SK-N-SH (cell line): ENCODE data around the gene SCN7A. TPM values are rescaled to one million over a fixed set of nuclear protein-coding genes. Genes with fewer than 3 reads are reported as not detected.

Source experiments
- CTCF ChIA-PET: fragments of 300-600, 350-600 bp; formaldehyde crosslinking; extraction: SDS; loops from one replicate; lab custom pipeline; 2021; lab: Yijun Ruan, JAX
- POLR2A ChIA-PET: fragments of 350-600 bp; sonication (Branson Sonifier 250); formaldehyde crosslinking; extraction: SDS; loops from one replicate; lab custom pipeline; 2020; ENCODE audit warnings: antibody characterized with exemption, inconsistent platforms; lab: Yijun Ruan, JAX
- DNase-seq: peaks from one replicate; pipeline ENCODE4 v3.0.0; 2012
- H2AFZ ChIP-seq: fragments of 200-600 bp; sonication (generic); 2 replicates; pipeline ENCODE4 v1.8.1; 2016; ENCODE audit warnings: antibody characterized with exemption, mild to moderate bottlenecking, low read depth
- H3F3A ChIP-seq: fragments of 200-600 bp; sonication (generic); replicated peaks from 2 replicates; pipeline ENCODE3; 2016; ENCODE audit warnings: antibody characterized with exemption, mild to moderate bottlenecking; ENCODE audit not compliant: insufficient read depth
- H3K27ac ChIP-seq, 2 experiments: fragments of 200-500 bp in 1 of 2; fragments of 200-600 bp in 1 of 2; sonication (Bioruptor generic) in 1 of 2; sonication (generic), shearing (Covaris generic) in 1 of 2; 2 replicates each; pipeline versions ENCODE4 v1.5.1 to v1.6.1; 2014 to 2016; ENCODE audit warnings: low read depth in 2 of 2, inconsistent platforms in 1 of 2, low read length in 1 of 2, mild to moderate bottlenecking in 1 of 2, mixed read lengths in 1 of 2
- H3K27me3 ChIP-seq: fragments of 200-600 bp; sonication (generic), shearing (Covaris generic); 2 replicates; pipeline ENCODE4 v1.6.1; 2016; ENCODE audit warnings: mixed run types; ENCODE audit not compliant: insufficient read depth
- H3K36me3 ChIP-seq, 2 experiments: fragments of 200-500 bp in 1 of 2; fragments of 200-600 bp in 1 of 2; sonication (Bioruptor generic) in 1 of 2; sonication (generic) in 1 of 2; replicated peaks in 1 of 2; 2 replicates each; pipeline versions ENCODE3 to v1.5.1; 2014 to 2016; ENCODE audit warnings: low read length in 1 of 2, mild to moderate bottlenecking in 1 of 2; ENCODE audit not compliant: insufficient read depth in 2 of 2, control insufficient read depth in 1 of 2
- H3K4me1 ChIP-seq, 2 experiments: fragments of 200-500 bp in 1 of 2; fragments of 200-600 bp in 1 of 2; sonication (Bioruptor generic) in 1 of 2; sonication (generic), shearing (Covaris generic) in 1 of 2; 2 replicates each; pipeline versions ENCODE4 v1.5.1 to v1.6.1; 2014 to 2016; ENCODE audit warnings: low read depth in 1 of 2, low read length in 1 of 2, mixed run types in 1 of 2; ENCODE audit not compliant: insufficient read depth in 2 of 2, control insufficient read depth in 1 of 2
- H3K4me2 ChIP-seq: fragments of 200-600 bp; sonication (generic), shearing (Covaris generic); 2 replicates; pipeline ENCODE4 v1.6.1; 2017; ENCODE audit warnings: mixed run types
- H3K4me3 ChIP-seq, 2 experiments: fragments of 200-500 bp in 1 of 2; fragments of 200-600 bp in 1 of 2; sonication (Bioruptor generic) in 1 of 2; sonication (generic), shearing (Covaris generic) in 1 of 2; 2 replicates each; pipeline versions ENCODE4 v1.5.1 to v1.8.1; 2014 to 2016; ENCODE audit warnings: low read depth in 2 of 2, inconsistent platforms in 1 of 2, low read length in 1 of 2, mild to moderate bottlenecking in 1 of 2, mixed read lengths in 1 of 2, moderate library complexity in 1 of 2
- H3K79me2 ChIP-seq: fragments of 200-600 bp; sonication (generic); 2 replicates; pipeline ENCODE4 v1.8.1; 2017; ENCODE audit warnings: mild to moderate bottlenecking; ENCODE audit not compliant: insufficient read depth
- H3K9ac ChIP-seq: fragments of 200-600 bp; sonication (generic); 2 replicates; pipeline ENCODE4 v1.6.1; 2017; ENCODE audit warnings: mixed run types
- H3K9me2 ChIP-seq: fragments of 200-600 bp; sonication (generic); 2 replicates; pipeline ENCODE4 v1.6.1; 2017; ENCODE audit warnings: mixed run types
- H3K9me3 ChIP-seq: fragments of 200-600 bp; sonication (generic); 2 replicates; pipeline ENCODE4 v1.6.1; 2017; ENCODE audit warnings: mixed run types, mild to moderate bottlenecking, moderate library complexity
- H4K20me1 ChIP-seq: fragments of 200-600 bp; sonication (generic); 2 replicates; pipeline ENCODE4 v1.6.1; 2017; ENCODE audit warnings: mild to moderate bottlenecking, mixed run types; ENCODE audit not compliant: insufficient read depth
- CHD2 ChIP-seq: fragments of 150-350 bp; IDR thresholded peaks from 2 replicates; pipeline ENCODE4 v1.6.1; 2018; ENCODE audit warnings: low read length; ENCODE audit not compliant: partially characterized antibody
- ELF1 ChIP-seq: IDR thresholded peaks from 2 replicates; pipeline ENCODE4 v1.4.0; 2012
- EP300 ChIP-seq, 2 experiments: IDR thresholded peaks; 2 replicates each; pipeline versions ENCODE4 v1.4.0 to v1.6.1; 2012; ENCODE audit warnings: borderline replicate concordance in 1 of 2, low read depth in 1 of 2, low read length in 1 of 2
- EZH2phosphoT487 ChIP-seq: fragments of 200-600 bp; sonication (generic); IDR thresholded peaks from 2 replicates; pipeline ENCODE4 v1.6.1; 2017; ENCODE audit warnings: low read depth, mixed run types, mild to moderate bottlenecking, antibody characterized with exemption, moderate library complexity, borderline replicate concordance
- FOSL2 ChIP-seq: IDR thresholded peaks from 2 replicates; pipeline ENCODE4 v1.4.0; 2012; ENCODE audit warnings: low read depth, mild to moderate bottlenecking, moderate library complexity, borderline replicate concordance
- FOXJ3 ChIP-seq: sonication (generic); formaldehyde crosslinking; IDR thresholded peaks from 2 replicates; pipeline ENCODE4 v1.5.1; 2020; ENCODE audit warnings: mild to moderate bottlenecking, missing genetic modification reagents
- IRF3 ChIP-seq: fragments of 150-350 bp; IDR thresholded peaks from 2 replicates; pipeline ENCODE4 v1.6.1; 2016; ENCODE audit warnings: mild to moderate bottlenecking, low read depth, low read length
- MAX ChIP-seq: IDR thresholded peaks from 2 replicates; pipeline ENCODE4 v1.4.0; 2012; ENCODE audit warnings: low read depth
- MEF2A ChIP-seq: IDR thresholded peaks from 2 replicates; pipeline ENCODE4 v1.4.0; 2012; ENCODE audit warnings: low read depth, borderline replicate concordance
- NRF1 ChIP-seq: IDR thresholded peaks from 2 replicates; pipeline ENCODE4 v1.6.1; 2012; ENCODE audit warnings: low read depth, mild to moderate bottlenecking, low read length
- PBX3 ChIP-seq: IDR thresholded peaks from 2 replicates; pipeline ENCODE4; 2012
- RAD21 ChIP-seq: IDR thresholded peaks from 2 replicates; pipeline ENCODE4 v1.6.1; 2012; ENCODE audit warnings: mild to moderate bottlenecking, low read length
- RCOR1 ChIP-seq: fragments of 150-350 bp; IDR thresholded peaks from 2 replicates; pipeline ENCODE4 v1.6.1; 2017; ENCODE audit warnings: antibody characterized with exemption, low read length
- RFX5 ChIP-seq: IDR thresholded peaks from 2 replicates; pipeline ENCODE4 v1.6.1; 2012; ENCODE audit warnings: mild to moderate bottlenecking, improper control_type of control experiment, low read length
- SIN3A ChIP-seq: IDR thresholded peaks from 2 replicates; pipeline ENCODE4 v1.6.1; 2012; ENCODE audit warnings: low read depth, mild to moderate bottlenecking, low read length, moderate library complexity, borderline replicate concordance
- TAF1 ChIP-seq: IDR thresholded peaks from 2 replicates; pipeline ENCODE4 v1.6.1; 2012; ENCODE audit warnings: low read depth, mild to moderate bottlenecking, low read length, moderate library complexity, borderline replicate concordance
- TCF12 ChIP-seq: IDR thresholded peaks from 2 replicates; pipeline ENCODE4 v1.4.0; 2012
- TEAD4 ChIP-seq: IDR thresholded peaks from 2 replicates; pipeline ENCODE4 v1.4.0; 2012; ENCODE audit warnings: mild to moderate bottlenecking, borderline replicate concordance; ENCODE audit not compliant: insufficient read depth
- YY1 ChIP-seq: IDR thresholded peaks from 2 replicates; pipeline ENCODE4 v1.4.0; 2012; ENCODE audit warnings: low read depth, mild to moderate bottlenecking
- WGBS: methylation state at CpG from one replicate; pipeline ENCODE4 v1.1.6; 2017; ENCODE audit warnings: low lambda C conversion rate; 5-methylcytosine and 5-hydroxymethylcytosine counted together
- polyA plus RNA-seq, 3 experiments: library from polyadenylated mRNA; depleted of rRNA; stranded (reverse); fragments of >200 nt; gene quantifications; 2 replicates each; pipeline ENCODE4 v1.2.3, GENCODE V29; 2012

SCN7A gene
- polyA plus RNA-seq, 1 of the 3 experiments (the other 2 are of a cell fraction) = 0.02 TPM

- DNase-seq = no peak
- Histone ChIP-seq H3K79me2 (no peaks in the 10 kb centered on the region), H3K27ac (no peak overlapping the region), H4K20me1 (no peaks in the 10 kb centered on the region), H3K27me3 (no peaks in the 10 kb centered on the region), H2AFZ (no peak overlapping the region), H3K36me3 (no peaks in the 10 kb centered on the region), H3K9me3 (no peaks in the 10 kb centered on the region), H3K9ac (no peak overlapping the region), H3F3A (no peaks in the 10 kb centered on the region), H3K9me2 (no peaks in the 10 kb centered on the region), H3K4me1 (no peaks in the 10 kb centered on the region; a peak in 1 of 4 replicates), H3K4me3 (no peak overlapping the region), H3K4me2 (no peak overlapping the region)
- POLR2A ChIA-PET = no interaction called here
- CTCF ChIA-PET = interaction anchor here (1.1 to 1.5 kb wide), 3 partner anchors 13 to 23 kb away, joined by 3 to 5 read pairs (median 4); partner anchors contain the start of gene SCN9A
- TF ChIP-seq EP300 (IDR thresholded peaks at IDR 0.05; ENCODE audit: borderline replicate concordance in 1 of 2, low read depth in 1 of 2, low read length in 1 of 2) (no peak), MEF2A (no peak), RAD21 (no peak), RCOR1 (no peak), SIN3A (no peak), YY1 (no peak), FOSL2 (no peak), EZH2phosphoT487 (no peak), PBX3 (no peak), RFX5 (no peak), IRF3 (no peak), TEAD4 (no peak), ELF1 (no peak), TCF12 (no peak), NRF1 (no peak)
- 84% methylated on average over 3 of the region's 3 CpGs for WGBS
Measured at GRCh38 chr2:166388481-166389070, 105.5 kb downstream of the SCN7A start.

GRCh38 chr2:166385313-166385712 lies 108.7 kb downstream of the SCN7A start:
- Histone ChIP-seq H3K9me2 (no peaks in the 10 kb centered on the region), H2AFZ (peak overlapping the region; percentile 83; the same call in 1 of the 2 replicates), H3K4me1 (no peaks in the 10 kb centered on the region), H3K79me2 (no peaks in the 10 kb centered on the region), H3K27me3 (no peaks in the 10 kb centered on the region), H3K27ac (no peak overlapping the region), H4K20me1 (no peaks in the 10 kb centered on the region), H3K9ac (no peak overlapping the region), H3K9me3 (no peaks in the 10 kb centered on the region; the same call in 1 of the 2 replicates), H3K36me3 (no peaks in the 10 kb centered on the region), H3F3A (no peaks in the 10 kb centered on the region), H3K4me3 (no peak overlapping the region), H3K4me2 (no peak overlapping the region)
- no peak for DNase-seq
- 100% methylated on average over 1 of the region's 1 CpG for WGBS
- POLR2A ChIA-PET = no interaction called here
- CTCF ChIA-PET = interaction anchor here (0.8 to 4.0 kb wide), 15 partner anchors 9 to 207 kb away, joined by 3 to 28 read pairs (median 4); partner anchors contain the start of gene SCN9A
- no peak for TF ChIP-seq RCOR1
- no peak for TF ChIP-seq TAF1
- no peak for TF ChIP-seq TCF12
- no peak for TF ChIP-seq NRF1
- no peak for TF ChIP-seq MEF2A
- TF ChIP-seq EZH2phosphoT487 = no peak
- no peak for TF ChIP-seq FOSL2
- no peak for TF ChIP-seq FOXJ3 (CRISPR knock-in tag)
- no peak for TF ChIP-seq CHD2
- no peak for TF ChIP-seq RAD21
- no peak for TF ChIP-seq SIN3A
- TF ChIP-seq MAX = no peak
- no peak for TF ChIP-seq PBX3
